Putamen (tissue), 1 donor: Measurements from ENCODE around the gene KRTAP10-5.
"Not testable (repeated sequence)": the region's sequence is repeated elsewhere in the genome, so short reads cannot be mapped to it uniquely, and the experiment has no call there.

Source experiments
- DNase-seq: peaks from one replicate; pipeline ENCODE4 v3.0.0-alpha.2; 2016; ENCODE audit warnings: low spot score

KRTAP10-5 gene

DNA sequence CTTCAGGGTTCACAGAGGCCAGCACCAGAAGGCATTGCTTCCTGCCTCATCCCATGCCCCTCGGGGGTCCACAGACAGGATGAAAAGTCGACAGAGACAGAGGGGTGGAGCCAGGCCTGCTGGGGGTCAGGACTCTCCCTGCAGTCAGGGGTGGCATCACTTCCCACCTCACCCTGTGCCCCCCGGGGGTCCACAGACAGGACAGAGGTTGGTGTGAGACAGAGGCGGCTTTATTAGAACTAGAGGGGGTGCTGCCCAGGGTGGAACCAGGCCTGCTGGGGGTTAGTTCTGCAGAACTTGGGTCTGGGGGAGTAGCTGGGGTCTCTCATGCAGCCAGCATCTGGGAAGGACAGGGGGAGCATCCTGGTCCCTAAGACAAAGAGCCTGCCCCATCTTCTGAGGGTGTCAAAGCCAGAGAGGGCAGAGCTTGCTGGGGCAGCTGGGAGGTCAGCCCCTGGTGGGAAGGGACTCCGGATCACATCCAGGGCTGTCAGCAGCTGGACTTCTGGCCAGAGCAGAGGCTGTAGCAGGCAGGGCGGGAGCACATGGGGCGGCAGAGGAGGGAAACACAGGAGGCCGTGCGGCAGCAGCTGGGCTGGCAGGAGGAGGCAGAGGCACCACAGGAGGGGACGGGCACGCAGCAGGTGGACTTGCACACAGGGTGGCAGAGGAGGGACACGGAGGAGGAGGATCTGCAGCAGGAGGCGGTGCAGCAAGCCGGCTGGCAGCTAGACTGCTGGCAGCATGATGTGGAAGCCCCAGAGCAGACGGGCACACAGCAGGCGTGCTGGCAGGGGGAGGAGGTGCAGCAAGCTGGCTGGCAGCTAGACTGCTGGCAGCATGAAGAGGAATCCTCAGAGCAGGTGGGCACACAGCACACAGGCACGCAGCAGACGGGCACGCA lies 10.7 kb upstream of the KRTAP10-5 start:
- not testable (repeated sequence) for DNase-seq

DNA sequence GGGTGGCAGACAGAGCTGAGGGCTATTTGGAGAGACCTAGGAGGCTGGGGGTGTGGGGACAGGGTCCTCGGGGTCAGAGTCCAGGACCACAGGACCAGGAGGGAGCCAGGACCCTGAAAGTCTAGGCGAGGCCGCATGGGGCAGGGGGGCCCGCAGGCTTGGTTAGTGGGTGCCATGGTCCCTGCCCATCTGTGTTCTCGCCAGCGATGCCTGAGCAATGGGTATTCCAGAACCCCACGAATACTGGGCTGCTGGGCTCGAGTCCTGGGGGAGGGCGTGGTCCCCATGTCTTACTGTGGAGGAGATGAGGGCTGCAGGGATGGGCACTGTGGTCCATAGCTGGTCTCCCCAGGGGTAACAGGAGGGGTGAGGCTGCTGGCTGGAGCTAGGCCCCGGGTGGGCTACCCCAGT lies 9.9 kb upstream of the KRTAP10-5 start:
- DNase-seq, result no peak

DNA sequence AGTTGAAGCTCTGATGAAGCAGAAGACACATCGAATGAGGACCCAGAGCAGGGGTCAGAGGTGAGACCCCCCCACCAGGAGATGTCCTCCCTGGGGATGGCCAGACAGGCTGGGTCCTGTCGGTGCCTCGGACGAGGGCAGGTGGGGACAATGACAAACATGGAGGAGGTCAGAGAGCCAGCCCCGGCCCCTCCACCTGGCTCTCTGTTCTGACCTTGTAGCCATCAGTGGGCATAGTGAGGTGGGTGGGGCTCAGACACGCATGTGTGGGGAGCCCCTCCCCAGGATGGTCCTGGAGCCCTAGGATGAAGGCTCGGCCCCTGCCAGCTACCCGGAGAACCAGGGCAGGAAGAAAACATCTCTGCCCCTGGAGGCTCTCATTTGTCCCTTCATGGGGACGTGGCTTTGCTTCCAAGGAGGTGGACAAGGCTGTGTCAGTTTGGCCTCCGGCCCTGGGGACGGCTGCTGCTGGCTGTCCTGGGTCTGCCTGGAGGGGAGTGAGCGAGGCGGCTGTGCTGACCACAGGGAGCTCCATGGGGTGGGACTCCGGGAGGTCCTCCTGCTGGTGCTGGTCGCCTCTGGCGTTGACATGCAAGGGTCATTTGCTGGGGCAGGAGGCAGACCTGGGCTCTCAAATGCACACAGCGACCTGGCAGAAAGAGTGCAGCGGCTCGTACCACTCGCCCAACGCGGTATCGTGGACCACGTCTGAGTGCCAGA lies 9.3 kb upstream of the KRTAP10-5 start:
- DNase-seq, result no peak

DNA sequence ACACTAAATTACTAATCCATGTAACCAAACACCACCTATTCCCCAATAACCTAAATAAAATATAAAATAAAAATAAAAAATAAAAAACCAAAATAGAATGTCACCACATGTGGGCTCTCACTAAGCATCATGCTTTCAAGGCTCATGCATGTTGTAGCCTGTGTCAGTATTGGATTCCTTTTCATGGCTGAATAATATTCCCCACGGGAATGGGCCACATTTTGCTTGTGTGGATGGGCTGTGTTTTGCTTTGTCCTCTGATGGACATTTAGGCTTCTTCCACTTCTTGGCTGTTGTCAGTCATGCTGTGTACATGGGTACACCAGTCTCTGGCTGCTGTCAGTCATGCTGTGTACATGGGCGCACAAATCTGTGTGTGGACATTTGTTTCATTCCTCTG lies 8.7 kb upstream of the KRTAP10-5 start:
- DNase-seq, result no peak

DNA sequence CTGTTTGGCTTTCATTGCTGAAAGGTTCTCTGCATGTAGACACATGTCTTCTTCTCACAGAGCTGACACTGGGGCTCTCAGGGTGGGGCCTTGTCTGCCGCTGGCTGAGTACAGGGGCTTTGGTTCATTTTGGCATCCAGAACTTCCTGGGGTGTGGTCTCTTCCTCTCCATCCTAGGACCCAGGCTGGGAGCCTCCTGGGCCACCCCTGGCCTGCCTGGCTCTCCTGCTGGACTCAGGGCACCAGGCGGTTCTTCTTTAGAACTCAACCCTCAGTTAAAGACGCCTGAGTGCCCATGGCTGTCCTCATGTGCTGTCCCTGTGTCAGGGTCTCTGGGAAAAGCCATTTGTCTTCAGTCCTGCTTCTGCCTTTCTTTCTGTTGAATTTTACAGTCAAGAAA lies 5.5 kb upstream of the KRTAP10-5 start:
- no peak for DNase-seq

DNA sequence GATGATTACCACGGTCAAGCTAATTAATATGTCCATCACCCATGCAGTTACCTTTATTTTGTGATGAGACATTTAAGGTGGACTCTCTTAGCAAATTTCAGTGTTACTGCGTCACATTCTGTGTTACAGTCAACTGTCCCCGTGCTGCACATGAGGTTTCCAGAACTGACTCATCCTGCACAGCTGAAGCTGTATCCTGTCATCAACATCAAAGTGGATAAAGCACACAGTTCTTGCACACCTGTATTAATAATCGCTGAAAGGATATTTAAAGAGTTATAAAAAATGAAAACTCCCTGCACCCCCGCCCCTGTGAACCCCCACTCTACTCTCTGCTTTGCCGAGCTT lies 3.4 kb upstream of the KRTAP10-5 start:
- no peak for DNase-seq

DNA sequence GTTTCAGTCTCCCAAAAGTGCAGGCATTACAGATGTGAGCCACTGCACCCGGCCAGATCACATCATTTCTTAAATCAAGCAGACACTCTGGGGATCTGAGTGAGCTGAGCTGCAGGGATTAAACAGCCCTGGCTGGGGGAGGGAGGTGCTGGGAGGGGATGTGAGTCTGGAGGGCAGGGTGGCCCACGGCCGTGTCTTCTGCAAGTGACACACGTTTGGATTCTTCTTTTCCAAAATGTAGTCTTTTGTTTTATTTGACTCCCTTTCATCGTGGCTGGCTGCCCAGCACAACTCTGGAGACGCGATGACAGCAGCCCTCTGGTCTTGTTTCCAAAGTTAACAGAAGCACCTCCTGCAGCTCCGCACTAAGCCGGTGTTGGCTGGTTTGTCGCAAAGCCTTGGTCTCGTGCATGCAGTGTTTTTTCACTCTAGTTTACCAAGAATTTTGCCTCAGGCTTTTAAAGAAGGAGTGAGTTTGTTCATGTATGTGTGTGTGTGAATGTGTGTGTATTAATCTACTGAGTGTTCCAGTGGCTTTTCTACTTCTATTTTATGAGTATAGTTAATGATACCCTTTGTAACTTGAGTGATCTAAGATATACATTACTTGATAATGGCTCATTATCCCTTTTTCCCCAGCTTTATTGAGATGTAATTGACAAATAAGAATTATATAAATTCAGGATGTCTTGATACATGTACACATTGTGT lies 2.8 kb upstream of the KRTAP10-5 start:
- no peak for DNase-seq

DNA sequence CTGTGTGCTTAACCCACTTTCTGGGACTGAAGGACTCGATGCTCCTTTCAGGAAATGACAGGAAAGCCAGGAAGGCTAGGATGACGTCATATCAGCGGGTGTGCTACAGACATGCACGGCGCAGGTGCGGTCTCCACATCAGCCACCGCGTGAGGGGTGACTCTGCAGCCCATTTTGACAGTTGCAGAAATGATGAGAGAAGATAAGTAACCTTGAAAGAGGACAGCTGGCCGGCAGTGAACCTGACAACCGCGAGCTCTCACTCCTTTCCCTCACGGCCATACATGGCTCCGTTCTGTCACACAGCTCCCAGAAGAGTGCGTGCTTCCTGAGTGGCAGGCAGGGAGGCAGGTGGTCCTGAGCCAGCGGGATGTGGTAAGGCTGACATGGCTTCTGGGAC lies 1.7 kb upstream of the KRTAP10-5 start:
- DNase-seq, result no peak

DNA sequence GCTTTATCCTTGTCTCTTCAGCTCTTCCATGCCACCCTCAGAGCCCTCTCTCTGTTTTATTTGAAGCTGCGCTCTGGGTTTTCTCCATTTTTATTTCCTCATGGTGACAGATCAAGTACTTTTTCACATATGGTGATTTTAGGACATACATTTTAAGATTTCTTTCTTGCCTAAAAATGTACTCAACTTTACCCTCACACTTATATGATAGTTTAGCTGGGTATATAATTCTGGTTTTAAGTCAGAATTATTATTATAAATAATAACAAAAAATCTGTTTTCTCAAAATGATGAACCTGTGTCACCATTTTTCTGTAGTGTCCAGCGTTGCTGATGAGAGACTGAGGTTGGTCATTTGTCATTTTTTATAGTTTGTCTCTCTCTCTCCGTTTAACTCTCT lies 754 bp upstream of the KRTAP10-5 start:
- DNase-seq, result no peak

DNA sequence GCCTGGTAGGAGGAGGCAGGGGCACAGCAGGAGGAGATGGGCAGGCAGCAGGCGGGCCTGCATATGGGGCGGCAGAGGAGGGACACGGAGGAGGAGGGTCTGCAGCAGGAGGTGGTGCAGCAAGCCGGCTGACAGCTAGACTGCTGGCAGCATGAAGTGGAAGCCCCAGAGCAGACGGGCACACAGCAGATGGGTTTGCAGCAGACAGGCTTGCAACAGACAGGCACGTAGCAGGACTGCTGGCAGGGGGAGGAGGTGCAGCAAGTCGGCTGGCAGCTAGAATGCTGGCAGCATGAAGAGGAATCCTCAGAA lies 615 bp downstream of the KRTAP10-5 start:
- DNase-seq, result no peak

DNA sequence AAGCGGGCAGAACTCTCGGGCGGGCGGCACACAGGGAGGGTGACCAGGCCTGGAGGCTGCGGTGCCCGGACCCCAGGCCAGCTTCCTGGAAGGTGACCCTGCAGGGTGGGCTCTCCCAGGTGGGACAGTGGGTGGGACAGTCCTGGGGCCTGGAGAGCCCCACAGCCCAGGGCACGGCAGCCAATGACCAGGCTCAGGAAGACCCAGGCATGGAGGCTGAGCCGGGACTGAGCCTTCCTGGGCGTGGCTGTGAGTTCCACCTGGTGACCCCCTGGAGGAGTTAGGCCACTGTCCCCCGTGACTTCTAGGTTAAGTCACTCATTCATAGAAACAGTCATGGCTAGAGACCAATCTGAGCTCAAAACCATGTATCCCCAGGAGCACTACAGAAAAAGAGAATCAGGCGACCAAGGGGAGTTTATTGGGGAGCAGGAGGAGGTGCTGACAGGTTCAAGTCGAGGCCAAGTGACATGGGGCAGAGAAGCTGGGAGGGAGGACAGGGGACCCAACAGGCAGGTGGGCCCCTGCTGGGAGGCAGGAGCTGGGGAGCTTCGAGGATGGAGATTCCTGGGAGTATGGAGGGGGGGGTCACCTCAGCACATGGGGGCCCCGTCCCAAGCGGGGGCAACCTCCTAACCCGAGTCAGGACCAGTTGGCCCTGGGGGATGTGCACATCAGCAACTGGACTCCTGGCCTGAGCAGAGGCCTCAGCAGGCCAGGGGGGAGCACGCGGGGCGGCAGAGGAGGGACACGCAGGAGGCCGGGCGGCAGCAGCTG lies 1.2 kb downstream of the KRTAP10-5 start:
- DNase-seq, result no peak

DNA sequence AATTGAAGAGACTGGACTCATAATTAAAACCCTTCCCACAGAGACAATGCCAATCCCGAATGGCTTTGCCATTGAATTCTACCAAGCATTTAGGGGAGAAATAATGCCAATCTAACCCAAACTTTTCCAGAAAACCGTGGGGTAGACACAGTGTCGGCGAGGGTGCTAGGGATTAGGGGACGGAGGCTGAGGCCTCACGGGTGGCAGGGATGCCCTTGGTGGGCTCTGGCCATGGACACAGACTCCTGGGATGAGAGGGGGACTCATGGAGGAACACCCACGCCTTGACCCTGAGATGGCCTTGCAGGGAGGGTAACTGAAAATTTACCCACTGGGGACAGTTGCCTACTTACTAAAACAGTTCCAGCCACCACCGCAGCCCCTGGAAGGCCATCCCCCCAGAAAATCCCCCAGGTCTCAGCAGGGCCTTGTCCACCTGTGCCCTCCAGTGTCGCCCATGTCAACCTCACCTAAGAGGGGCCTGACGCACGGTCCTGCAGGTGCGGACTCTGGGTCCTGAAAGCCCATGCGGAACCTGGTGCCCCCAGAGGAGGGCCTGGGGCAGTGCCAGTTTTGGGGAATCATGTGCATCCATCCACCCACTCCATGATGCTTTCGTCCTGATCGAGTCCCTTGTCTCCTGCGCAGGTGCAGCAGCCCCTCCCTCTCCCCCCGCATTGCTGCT lies 1.9 kb downstream of the KRTAP10-5 start:
- no peak for DNase-seq

DNA sequence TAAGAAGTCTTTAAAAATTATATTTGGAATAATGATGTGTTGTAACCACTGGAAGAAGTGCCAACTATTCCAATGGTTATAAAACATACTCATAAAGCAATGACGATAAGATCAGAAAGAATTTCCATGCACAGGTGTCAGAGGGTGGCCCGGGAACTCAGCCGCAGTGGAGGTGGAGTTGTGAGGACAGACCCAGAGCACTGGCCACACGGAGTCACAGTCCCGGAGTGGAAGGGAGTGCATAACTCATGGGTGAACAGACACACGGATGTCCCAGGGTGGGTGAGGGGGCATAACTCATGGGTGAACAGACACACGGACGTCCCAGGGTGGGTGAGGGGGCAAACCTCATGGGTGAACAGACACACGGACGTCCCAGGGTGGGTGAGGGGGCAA lies 4.4 kb downstream of the KRTAP10-5 start:
- no peak for DNase-seq

DNA sequence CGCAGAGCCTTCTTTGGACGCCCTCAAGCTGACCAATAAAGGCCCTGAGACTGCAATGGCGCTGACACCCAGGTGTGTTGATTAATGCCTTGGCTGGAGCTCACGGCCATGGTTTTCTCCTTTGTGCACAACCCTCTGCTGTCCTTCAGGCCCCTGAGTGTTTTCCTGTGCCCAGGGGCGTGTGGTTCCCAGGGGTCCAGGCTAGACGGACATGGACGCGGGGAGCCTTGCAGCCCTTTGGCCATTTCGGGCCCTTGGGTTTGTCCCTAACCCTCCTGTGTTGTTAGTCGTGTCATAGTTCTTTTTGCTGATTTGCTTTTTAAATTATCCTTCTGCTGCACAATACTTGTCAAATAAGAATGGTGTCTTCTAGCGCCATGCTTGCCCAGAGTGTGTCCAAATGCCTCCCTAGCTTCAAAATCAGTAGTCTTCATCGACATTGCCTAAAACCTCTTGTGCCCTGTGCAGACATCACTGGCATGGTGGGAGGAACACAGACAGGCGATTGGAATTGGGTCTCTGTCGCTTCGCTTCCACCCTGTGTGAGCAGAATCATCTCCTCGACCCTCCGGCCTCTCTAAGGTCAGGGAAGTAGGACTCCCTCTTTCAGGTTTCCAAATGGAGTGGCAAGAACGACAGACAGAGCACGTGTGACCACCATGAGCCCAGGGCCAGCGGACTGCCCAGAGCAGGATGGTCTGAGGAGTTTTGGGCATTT lies 4.9 kb downstream of the KRTAP10-5 start:
- no peak for DNase-seq

DNA sequence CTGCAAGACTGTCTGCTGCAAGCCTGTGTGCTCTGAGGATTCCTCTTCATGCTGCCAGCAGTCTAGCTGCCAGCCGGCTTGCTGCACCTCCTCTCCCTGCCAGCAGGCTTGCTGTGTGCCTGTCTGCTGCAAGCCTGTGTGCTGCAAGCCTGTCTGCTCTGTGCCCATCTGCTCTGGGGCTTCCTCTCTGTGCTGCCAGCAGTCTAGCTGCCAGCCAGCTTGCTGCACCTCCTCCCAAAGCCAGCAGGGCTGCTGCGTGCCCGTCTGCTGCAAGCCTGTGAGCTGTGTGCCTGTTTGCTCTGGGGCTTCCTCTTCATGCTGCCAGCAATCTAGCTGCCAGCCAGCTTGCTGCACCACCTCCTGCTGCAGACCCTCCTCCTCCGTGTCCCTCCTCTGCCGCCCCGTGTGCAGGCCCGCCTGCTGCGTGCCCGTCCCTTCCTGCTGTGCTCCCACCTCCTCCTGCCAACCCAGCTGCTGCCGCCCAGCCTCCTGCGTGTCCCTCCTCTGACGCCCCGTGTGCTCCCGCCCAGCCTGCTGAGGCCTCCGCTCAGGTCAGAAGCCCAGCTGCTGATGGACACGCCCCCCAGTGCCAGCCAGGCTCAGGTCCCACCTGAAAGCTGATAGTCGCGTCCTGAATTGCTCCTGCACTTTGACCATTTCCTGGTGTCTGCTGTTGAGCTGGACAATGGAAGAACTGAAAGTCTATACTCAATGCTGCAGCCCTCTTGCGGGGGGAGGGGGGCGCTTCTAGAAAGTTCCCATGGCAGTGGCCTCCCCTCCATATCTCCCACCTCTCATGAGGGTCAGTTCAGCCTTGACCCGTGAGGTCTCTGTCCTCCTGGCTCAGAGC lies 5.7 kb downstream of the KRTAP10-5 start:
- no peak for DNase-seq

DNA sequence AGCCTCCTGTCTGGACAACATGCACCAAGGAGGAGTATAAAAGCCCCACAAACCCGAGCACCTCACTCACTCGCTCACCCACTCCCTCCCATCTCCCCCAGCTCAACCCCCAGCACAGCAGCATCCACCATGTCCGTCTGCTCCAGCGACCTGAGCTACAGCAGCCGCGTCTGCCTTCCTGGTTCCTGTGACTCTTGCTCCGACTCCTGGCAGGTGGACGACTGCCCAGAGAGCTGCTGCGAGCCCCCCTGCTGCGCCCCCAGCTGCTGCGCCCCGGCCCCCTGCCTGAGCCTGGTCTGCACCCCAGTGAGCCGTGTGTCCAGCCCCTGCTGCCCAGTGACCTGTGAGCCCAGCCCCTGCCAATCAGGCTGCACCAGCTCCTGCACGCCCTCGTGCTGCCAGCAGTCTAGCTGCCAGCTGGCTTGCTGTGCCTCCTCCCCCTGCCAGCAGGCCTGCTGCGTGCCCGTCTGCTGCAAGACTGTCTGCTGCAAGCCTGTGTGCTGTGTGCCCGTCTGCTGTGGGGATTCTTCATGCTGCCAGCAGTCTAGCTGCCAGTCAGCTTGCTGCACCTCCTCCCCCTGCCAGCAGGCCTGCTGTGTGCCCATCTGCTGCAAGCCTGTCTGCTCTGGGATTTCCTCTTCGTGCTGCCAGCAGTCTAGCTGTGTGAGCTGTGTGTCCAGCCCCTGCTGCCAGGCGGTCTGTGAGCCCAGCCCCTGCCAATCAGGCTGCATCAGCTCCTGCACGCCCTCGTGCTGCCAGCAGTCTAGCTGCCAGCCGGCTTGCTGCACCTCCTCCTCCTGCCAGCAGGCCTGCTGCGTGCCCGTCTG lies 6.6 kb downstream of the KRTAP10-5 start, which contains the start of gene KRTAP10-4:
KRTAP10-4 (plus strand) TSS at position 100 of the 827 bp plus-strand sequence; CDS start at position 130, 30 bp downstream.
- DNase-seq, result not testable (repeated sequence)

DNA sequence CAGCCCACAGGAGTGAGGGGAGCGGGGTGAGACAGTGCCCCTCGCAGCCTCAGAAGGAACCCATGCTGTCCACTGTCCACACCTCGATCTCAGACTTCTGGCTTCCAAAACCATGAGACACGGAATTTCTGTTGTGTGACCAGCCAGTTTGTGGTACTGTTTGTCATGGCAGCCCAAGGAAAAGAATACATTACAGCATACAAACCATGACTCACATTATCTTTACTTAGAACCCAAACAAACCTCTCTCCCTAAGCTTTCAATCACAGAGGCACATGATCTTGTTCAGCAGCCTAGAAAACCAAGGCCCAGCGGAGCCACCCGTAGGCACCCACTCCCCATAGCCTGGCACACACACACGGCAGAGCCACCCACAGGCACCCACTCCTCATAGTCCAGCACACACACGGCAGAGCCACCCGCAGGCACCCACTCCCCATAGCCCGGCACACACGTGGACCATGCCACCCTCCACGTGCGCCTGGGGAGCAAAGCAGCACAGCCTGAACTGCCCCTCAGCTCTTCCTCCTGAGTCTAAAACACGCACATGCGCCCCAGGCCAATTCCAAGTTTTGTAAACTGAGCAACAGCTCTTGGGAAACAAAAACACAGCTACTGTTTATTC lies 7.3 kb downstream of the KRTAP10-5 start:
- no peak for DNase-seq
